Immature natural killer cell (primary cell): ENCODE data around the gene SOX21. TPM values are rescaled to one million over a fixed set of nuclear protein-coding genes. Genes with fewer than 3 reads are reported as not detected.

Experiments used
- DNase-seq, 3 donors: peaks; one replicate each; pipeline ENCODE4 v3.0.0; 2022; ENCODE audit warnings: mixed read lengths in 1 of 3
- H3K27ac Mint-ChIP-seq, 6 donors: one replicate each; pipeline ENCODE4 v1.8.0; 2020; ENCODE audit warnings: mixed read lengths in 6 of 6, mild to moderate bottlenecking in 5 of 6, inconsistent platforms in 4 of 6, moderate library complexity in 3 of 6
- H3K27me3 Mint-ChIP-seq, 3 donors: one replicate each; pipeline ENCODE4 v1.8.0; 2020 to 2021; ENCODE audit warnings: low read depth in 3 of 3, mild to moderate bottlenecking in 3 of 3, mixed read lengths in 3 of 3, moderate library complexity in 3 of 3, inconsistent platforms in 1 of 3
- H3K36me3 Mint-ChIP-seq, 3 donors: one replicate each; pipeline ENCODE4 v1.8.0; 2020; ENCODE audit warnings: mixed read lengths in 3 of 3, inconsistent platforms in 2 of 3, mild to moderate bottlenecking in 2 of 3
- H3K4me1 Mint-ChIP-seq, 2 donors: one replicate each; pipeline ENCODE4 v1.8.0; 2020; ENCODE audit warnings: inconsistent platforms in 2 of 2, mild to moderate bottlenecking in 2 of 2, mixed read lengths in 2 of 2, moderate library complexity in 1 of 2
- H3K4me3 Mint-ChIP-seq, 5 donors: one replicate each; pipeline ENCODE4 v1.8.0; 2020; ENCODE audit warnings: mild to moderate bottlenecking in 5 of 5, mixed read lengths in 5 of 5, inconsistent platforms in 3 of 5, moderate library complexity in 3 of 5
- H3K9me3 Mint-ChIP-seq, 6 donors: one replicate each; pipeline ENCODE4 v1.8.0; 2020; ENCODE audit warnings: mild to moderate bottlenecking in 6 of 6, mixed read lengths in 6 of 6, inconsistent platforms in 4 of 6, moderate library complexity in 3 of 6
- polyA plus RNA-seq, 3 donors: library from polyadenylated mRNA; unstranded; fragments of 300-500 nt; fragmentation: Illumina TruSeq; gene quantifications; one replicate each; pipeline ENCODE4 v1.2.3, GENCODE V29; 2021

Gene SOX21
- polyA plus RNA-seq, 3 donors from 2014 or later = not detected

DNA sequence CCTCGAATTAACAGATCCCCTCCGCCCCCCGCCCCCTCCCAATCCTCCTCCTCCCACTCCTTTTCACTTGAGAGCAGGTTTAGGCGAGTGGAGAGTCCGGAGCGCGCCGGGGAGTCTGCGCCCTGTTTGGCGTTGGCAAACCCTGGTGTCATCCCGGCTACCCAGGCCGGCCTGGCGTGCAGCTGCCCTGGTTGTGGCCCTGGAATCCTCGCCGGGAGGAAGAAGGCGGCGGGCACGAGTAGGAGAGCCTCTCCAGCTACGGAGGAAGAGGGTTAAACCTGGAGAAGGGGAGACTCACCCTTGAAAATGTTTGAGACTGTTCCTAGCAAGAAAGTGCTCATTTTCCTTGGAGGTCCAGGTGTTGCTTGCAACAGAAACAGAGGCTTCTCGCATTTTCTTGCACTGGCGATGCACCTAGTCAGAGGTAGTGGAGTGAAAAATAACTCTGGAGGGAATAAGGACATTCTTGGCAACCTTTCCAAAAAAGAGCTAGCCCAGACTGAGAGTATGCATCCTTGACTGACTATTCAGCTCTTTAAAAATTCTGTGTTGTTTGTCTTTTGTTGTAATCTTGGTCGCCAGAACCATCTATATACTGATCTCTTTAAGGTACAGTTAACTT, 1.3 kb upstream of the SOX21 start:
- Mint-ChIP-seq H3K27ac (no peak overlapping the region), H3K27me3 (peaks cover 15 to 33% (median 27%) of the 10 kb centered on the region in 3 donors), H3K9me3 (peaks cover 0 to 9% (median 1%) of the 10 kb centered on the region in 6 donors), H3K4me1 (peaks cover 6 to 7% of the 10 kb centered on the region in 2 donors), H3K4me3 (peak overlapping the region in 1 of 5 donors; percentile 30), H3K36me3 (no peaks in the 10 kb centered on the region)
- DNase-seq = no peak

DNA sequence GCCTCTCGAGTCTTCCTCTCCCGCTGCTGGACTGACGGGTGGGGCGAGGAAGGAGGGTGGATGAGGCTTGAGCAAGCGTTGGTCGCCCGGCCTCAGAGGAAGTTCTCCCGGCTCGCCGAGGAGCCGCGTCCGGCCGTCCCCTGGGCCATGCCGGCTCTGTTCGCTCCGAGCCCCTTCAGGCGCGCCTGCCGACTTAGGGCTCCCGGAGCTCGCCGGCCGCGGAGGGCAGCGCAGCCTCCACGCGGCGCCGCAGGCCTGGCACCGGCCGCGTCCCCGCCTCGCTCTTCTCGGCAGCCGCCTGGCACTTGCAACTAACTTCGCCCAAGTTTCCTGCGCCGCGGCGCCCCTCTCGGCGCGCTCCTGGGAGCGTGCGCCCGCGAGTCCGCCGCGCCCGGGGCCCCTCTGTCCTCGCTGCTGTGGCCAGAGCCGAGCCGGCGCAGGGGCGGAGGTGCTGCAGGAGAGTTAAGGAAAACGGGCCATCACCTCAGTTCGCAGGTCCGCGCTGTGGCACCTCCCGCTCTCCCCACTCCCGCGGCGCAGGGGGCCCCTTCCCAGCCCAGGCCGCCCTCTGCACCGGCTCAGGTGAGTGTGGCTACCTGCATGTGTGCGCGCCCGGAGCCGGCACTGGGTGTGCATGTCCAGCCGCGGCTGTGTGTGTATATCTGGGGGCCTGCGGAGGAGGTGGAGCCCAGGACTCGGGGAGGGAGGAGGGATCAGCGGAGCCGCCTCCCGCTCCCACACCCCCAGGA, 641 bp upstream of the SOX21 start:
- Mint-ChIP-seq H3K9me3 (peaks cover 0 to 9% (median 1%) of the 10 kb centered on the region in 6 donors), H3K4me1 (peaks cover 9 to 10% of the 10 kb centered on the region in 2 donors), H3K4me3 (no peak overlapping the region), H3K27ac (no peak overlapping the region), H3K36me3 (no peaks in the 10 kb centered on the region), H3K27me3 (peaks cover 15 to 40% (median 34%) of the 10 kb centered on the region in 3 donors)
- DNase-seq = no peak

DNA sequence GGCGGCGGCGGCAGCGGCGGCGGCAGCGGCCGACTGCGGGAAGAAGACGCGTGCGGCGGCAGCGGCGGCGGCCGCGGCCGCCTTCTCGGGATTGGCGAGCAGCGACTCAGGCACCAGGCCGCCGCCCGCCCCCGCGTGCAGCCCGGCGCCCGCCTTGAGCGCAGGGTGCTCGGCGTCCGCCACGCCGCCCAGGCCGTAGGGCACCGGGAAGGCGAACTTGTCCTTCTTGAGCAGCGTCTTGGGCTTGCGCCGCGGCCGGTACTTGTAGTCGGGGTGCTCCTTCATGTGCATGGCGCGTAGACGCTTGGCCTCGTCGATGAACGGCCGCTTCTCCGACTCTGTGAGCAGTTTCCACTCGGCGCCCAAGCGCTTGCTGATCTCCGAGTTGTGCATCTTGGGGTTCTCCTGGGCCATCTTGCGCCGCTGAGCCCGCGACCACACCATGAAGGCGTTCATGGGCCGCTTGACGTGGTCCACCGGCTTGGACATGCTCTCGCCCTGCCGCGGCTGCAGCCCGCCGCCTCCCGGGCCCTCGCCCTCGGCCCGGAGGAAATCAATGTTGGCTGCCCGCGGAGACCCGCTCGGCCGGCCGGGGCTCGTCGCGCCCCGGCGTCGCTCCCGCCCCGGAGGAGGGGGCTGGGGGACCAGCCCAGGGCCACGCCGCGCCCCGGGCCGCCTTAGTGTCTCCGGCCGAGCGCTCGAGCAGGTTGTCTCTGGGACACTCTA, 621 bp downstream of the SOX21 start:
- peaks cover 0 to 6% (median under 1%) of the 10 kb centered on the region in 6 donors for H3K9me3 Mint-ChIP-seq
- H3K4me1 Mint-ChIP-seq = peaks cover 9 to 16% of the 10 kb centered on the region in 2 donors
- peaks cover 19 to 49% (median 34%) of the 10 kb centered on the region in 3 donors for H3K27me3 Mint-ChIP-seq
- H3K36me3 Mint-ChIP-seq = peaks cover 0 to 3% (median 0%) of the 10 kb centered on the region in 3 donors
- peak overlapping the region in 2 of 5 donors; percentile 36 to 59 for H3K4me3 Mint-ChIP-seq
- no peak for DNase-seq
- H3K27ac Mint-ChIP-seq = no peak overlapping the region

DNA sequence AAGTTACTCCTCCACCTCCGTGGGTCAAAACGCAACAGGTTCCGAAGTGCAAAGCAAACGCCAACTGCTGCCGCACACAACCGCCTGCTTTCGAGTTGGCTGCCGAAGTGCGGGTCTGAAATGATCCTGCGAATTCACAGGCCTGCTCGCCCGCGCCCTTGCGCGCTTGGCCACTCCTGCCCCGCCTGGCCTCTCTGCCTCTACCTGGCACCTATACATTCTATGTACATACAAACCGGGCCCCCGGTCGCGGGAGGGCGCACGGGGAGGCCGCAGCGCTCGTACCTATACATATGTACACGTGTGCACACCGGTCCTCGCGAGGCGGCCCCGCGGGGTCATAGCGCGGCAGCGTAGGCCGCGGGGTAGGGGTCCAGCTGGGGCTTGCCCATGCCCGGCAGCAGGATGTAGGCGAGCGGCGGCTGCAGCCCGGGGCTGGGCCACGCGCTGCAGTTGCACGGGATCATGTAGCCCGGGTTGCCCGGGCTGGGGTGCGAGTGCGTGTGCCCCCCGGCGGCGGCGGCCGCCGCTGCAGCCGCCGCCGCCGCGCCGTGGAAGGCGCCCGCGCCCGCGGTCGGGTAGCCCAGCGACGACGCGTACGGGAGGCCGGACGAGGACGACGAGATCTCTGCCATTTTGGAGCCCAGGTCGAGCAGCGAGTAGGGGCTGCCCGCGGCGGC, 1.3 kb downstream of the SOX21 start:
- peaks cover 9 to 16% of the 10 kb centered on the region in 2 donors for H3K4me1 Mint-ChIP-seq
- peaks cover 0 to 3% (median 0%) of the 10 kb centered on the region in 3 donors for H3K36me3 Mint-ChIP-seq
- H3K9me3 Mint-ChIP-seq = peaks cover 0 to 8% (median 2%) of the 10 kb centered on the region in 6 donors
- peaks cover 23 to 56% (median 34%) of the 10 kb centered on the region in 3 donors for H3K27me3 Mint-ChIP-seq
- DNase-seq = no peak
- no peak overlapping the region for H3K4me3 Mint-ChIP-seq
- H3K27ac Mint-ChIP-seq = no peak overlapping the region

DNA sequence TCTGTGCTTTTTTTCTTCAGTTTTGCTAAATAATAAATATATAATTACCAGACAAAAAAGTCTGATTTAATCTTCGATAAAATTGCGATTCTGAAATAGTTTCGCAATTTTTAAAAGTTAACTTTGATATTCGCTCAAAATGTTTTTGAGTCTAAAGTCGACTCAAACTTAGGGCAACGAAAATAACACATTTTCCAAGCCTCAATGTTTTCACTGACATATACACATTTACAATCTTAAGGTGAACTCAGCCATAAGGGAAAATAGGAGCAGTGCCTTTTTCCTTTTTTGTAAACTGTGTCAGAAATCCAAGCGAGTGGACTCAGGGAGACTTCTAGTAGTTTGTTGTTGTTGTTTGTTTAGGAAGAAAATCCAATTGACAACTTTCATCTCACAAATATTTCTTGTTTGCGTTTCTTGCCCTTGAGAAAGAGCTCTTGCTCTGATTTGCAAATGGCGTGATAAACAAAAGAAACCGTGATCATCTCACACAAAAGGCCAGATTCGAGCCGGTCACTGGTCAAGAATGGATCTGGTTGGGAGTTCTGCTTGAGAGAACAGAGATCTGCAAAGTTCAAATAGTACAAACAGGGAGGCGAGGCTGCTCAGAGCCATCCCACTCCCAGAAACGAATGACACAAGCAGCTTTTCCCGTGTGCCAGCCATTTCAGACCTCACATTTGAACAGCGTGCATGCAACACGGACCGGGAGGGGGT, 2.1 kb downstream of the SOX21 start:
- peaks cover 28 to 56% (median 32%) of the 10 kb centered on the region in 3 donors for H3K27me3 Mint-ChIP-seq
- H3K36me3 Mint-ChIP-seq = peaks cover 0 to 3% (median 0%) of the 10 kb centered on the region in 3 donors

DNA sequence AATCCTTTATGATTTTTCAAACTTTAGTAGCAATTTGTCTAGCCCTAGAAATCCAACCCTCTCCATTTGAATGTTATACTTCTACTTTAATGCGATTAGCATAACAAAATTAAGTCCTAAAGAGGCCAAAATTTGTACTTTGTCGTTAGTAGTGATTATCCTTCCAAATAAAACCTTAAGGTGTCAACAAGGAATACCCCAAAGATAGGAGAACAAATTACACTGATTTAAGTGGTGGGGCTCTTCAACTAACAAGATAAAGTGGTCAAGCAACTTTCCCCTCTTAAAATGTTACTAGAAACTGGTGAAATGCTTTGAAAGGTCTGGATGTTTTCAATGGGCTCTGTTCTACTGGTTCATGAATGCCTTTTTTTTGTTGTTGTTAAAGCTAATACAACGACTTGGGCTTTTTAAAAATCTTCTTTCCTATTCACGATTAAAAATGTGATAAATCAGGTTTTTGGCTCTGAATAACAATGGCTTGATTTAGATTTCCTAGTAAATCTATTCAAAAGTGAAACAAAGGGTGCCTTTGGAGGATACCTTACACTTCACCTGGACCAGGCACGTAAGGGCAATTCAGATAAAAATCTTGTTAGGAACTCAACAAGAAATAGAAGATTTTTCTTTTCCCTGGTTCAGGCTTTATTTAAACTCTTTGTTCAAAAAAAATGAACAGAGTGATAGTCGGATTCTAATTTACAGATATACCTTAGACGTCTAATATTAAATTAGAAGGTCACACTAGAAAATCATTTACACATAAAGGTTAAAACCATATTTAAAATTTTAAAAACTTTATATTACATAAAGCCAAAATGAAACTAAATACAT, 3.1 kb downstream of the SOX21 start:
- Mint-ChIP-seq H3K4me3 (no peak overlapping the region), H3K27me3 (peaks cover 28 to 51% (median 30%) of the 10 kb centered on the region in 3 donors), H3K9me3 (peaks cover 0 to 12% (median 2%) of the 10 kb centered on the region in 6 donors)

More for the DNA sequence above, 2.1 kb downstream of the SOX21 start:
- H3K27ac Mint-ChIP-seq = no peak overlapping the region
- H3K4me3 Mint-ChIP-seq = peak overlapping the region in 4 of 5 donors; percentile 4 to 79 (median 43)
- DNase-seq = no peak
- peaks cover 9 to 16% of the 10 kb centered on the region in 2 donors for H3K4me1 Mint-ChIP-seq
- H3K9me3 Mint-ChIP-seq = peaks cover 0 to 12% (median 2%) of the 10 kb centered on the region in 6 donors

DNA sequence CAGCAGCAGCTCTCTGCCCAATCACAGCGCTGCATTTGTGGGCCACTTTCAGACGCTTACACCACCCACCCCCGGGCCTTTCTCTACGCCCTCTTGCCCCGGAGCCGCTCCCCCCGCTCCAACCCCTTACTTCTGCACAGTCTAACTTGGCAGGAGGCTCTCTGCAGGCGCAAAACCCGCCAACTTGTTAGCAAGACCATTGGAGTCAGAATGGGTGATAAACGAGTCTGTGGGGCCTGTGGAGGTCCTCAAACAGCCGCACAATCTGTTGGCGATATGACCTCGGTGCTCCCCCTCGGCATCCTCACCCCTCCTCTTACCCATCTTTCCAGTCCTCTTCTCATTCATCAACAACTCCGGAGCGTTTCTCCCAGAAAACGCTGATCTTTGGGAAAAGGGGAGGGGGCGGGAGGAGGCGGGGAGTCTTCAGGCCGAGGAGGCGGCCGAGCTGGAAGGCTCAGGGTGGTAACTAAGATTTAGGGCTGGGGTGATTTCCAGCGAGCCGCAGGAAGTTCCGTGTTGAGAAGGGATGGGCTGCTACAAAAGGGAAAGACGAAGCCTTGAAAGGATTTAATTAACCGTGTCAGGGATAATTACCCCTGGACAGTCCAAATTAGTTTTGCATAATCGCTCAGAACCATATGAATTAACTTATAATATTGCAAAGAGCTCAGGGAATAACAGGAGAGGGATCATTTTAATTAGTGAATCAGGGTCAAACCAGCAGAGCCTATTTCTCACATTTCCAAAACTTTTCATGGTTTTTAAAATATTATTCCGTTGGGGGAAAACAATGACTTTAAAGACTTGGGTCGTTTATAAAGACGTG, 4.1 kb downstream of the SOX21 start:
- DNase-seq = no peak
- peaks cover 0 to 18% (median under 1%) of the 10 kb centered on the region in 6 donors for H3K9me3 Mint-ChIP-seq
- peaks cover 0 to 3% (median 0%) of the 10 kb centered on the region in 3 donors for H3K36me3 Mint-ChIP-seq
- peak overlapping the region in 1 of 5 donors; percentile 57 for H3K4me3 Mint-ChIP-seq
- peaks cover 26 to 53% (median 26%) of the 10 kb centered on the region in 3 donors for H3K27me3 Mint-ChIP-seq
- H3K4me1 Mint-ChIP-seq = peaks cover 9 to 16% of the 10 kb centered on the region in 2 donors
- H3K27ac Mint-ChIP-seq = no peak overlapping the region

More for the DNA sequence above, 3.1 kb downstream of the SOX21 start:
- no peak for DNase-seq
- Mint-ChIP-seq H3K36me3 (peaks cover 0 to 3% (median 0%) of the 10 kb centered on the region in 3 donors), H3K27ac (no peak overlapping the region), H3K4me1 (peaks cover 9 to 16% of the 10 kb centered on the region in 2 donors)

DNA sequence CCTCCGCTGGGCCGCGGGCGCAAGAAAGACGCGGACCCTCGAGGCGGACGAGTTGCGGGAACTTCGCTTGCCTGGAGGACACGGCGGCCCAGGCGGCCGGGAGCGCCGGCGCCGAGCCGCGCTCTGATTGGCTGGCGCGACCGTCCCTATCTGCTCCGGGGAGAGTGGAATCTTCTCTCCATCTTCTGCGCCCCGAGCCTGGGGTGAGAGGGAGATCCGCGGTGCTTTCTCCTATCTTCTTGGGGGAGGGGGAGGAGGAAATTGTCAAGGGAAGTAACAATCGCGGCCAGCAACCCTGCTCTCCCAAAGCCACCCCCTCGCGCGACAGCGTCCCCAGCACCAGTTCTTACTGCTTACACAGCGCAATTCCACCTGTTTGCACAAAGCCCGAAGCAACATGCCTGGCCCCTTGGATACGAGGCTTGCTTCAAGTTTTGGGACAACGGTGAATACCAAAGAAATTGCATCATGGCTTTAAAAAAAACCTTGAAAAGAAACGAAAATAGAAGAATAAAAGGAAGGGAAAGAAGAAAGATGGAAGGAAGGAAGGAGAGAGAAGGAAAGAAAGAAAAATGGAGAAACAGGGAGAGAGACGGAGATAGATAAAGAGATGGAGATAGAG, 4.8 kb downstream of the SOX21 start:
- Mint-ChIP-seq H3K27ac (no peak overlapping the region), H3K4me1 (peaks cover 9 to 16% of the 10 kb centered on the region in 2 donors), H3K9me3 (peaks cover 0 to 18% (median under 1%) of the 10 kb centered on the region in 6 donors), H3K36me3 (peaks cover 0 to 3% (median 0%) of the 10 kb centered on the region in 3 donors), H3K27me3 (peaks cover 27 to 57% (median 28%) of the 10 kb centered on the region in 3 donors), H3K4me3 (peak overlapping the region in 3 of 5 donors; percentile 21 to 57 (median 34))
- no peak for DNase-seq

DNA sequence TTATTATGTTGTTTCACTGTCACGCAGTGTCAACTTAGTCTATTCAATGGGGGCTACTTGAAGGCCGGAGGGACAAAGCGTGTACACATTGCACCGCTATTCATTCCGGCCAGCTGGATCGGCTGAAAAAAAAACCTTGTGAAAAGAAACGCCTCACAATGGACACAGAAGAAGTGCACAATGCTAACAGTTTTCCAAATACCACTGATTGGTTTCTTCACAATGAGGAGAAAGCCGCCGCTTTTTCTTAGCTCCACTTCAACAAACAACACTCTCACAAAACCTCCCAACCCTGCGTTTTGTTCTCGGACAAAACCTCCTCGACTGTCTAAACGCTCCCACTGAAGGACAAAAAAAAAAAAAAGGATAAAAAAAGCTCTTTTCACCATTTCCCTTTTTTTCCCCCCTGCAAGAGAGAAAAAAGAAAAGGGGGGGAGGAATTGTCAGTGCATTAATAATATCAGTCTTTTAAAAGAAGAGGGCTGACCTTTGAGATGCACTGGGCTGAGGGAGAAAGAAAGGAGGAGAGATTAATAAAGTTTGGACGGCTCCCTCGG, 5.4 kb downstream of the SOX21 start:
- no peak overlapping the region for H3K27ac Mint-ChIP-seq
- H3K27me3 Mint-ChIP-seq = peaks cover 27 to 58% (median 29%) of the 10 kb centered on the region in 3 donors
- DNase-seq = no peak
- H3K4me3 Mint-ChIP-seq = no peak overlapping the region
- peaks cover 0 to 3% (median 0%) of the 10 kb centered on the region in 3 donors for H3K36me3 Mint-ChIP-seq
- H3K9me3 Mint-ChIP-seq = peaks cover 0 to 18% (median under 1%) of the 10 kb centered on the region in 6 donors
- peaks cover 6 to 16% of the 10 kb centered on the region in 2 donors for H3K4me1 Mint-ChIP-seq

DNA sequence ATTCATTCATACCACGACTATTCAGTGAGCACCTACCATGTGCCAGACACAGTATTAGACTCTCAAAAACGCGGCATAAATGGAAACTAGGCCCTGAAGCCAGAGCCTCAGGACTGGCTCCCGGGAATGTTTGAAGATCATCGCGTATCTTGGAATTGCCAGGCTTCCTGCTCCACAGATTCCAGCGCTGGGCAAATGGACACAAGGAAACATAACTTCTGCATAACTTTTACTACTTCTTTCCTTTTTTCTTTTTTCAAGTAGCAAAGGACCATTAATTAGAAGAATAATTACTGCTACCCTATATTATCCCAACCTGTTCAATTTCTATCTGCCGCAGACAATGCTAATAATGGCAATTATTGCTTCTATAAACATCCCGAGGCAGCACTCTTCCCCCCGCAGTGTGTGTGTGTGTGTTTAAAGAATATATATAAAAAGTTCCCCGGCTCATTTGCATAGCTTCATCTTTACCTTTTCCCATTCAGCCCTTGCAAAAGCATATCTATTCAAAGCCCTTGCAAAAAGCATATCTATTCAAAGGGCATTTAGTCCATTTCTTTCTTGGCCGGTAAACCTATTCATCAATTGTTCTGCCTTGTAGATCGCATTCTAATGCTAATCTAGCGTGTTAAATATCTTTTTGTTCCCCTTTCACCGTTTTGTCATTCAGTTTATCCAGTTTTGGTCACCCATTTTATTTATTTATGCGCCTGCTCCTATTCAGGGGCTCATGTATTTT, 6.1 kb downstream of the SOX21 start:
- H3K36me3 Mint-ChIP-seq = peaks cover 0 to 3% (median 0%) of the 10 kb centered on the region in 3 donors
- peaks cover 0 to 18% (median under 1%) of the 10 kb centered on the region in 6 donors for H3K9me3 Mint-ChIP-seq
- peaks cover 27 to 59% (median 29%) of the 10 kb centered on the region in 3 donors for H3K27me3 Mint-ChIP-seq
- no peak for DNase-seq
- no peak overlapping the region for H3K27ac Mint-ChIP-seq
- H3K4me3 Mint-ChIP-seq = no peak overlapping the region
- H3K4me1 Mint-ChIP-seq = peaks cover 6 to 16% of the 10 kb centered on the region in 2 donors
